LNCAP (cell line): ENCODE results near the gene HPRT1.
A peak's percentile ranks its signal among the peaks of the same experiment; 100 is the strongest.

Source experiments
- CTCF ChIP-seq: fragments of 450-650 bp; IDR thresholded peaks from 2 replicates; pipeline ENCODE4 v1.5.1; 2017; ENCODE audit warnings: mild to moderate bottlenecking

HPRT1 gene, protein sequence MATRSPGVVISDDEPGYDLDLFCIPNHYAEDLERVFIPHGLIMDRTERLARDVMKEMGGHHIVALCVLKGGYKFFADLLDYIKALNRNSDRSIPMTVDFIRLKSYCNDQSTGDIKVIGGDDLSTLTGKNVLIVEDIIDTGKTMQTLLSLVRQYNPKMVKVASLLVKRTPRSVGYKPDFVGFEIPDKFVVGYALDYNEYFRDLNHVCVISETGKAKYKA

GRCh38 chrX:134460005-134460861 lies at the start of gene HPRT1:
HPRT1 (plus strand) TSS chrX:134460165; CDS start chrX:134460312, 147 bp downstream.
- no peak for TF ChIP-seq CTCF

DNA sequence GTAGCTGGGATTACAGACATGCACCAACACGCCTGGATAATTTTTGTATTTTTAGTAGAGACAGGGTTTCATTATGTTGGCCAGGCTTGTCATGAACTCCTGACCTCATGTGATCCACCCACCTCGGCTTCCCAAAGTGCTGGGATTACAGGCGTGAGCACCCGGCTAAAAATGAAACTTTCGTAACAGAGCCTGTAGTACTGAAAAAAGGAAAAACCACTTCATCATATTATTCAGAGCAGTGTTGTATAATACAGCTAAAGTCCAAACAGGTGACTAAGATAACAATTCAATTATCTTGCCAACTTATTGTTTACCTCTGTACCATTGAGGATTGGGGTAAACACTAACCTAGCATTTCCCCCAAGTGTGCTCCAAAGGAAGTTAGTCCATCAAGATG lies 43.9 kb upstream of the HPRT1 start:
- no peak for TF ChIP-seq CTCF

DNA sequence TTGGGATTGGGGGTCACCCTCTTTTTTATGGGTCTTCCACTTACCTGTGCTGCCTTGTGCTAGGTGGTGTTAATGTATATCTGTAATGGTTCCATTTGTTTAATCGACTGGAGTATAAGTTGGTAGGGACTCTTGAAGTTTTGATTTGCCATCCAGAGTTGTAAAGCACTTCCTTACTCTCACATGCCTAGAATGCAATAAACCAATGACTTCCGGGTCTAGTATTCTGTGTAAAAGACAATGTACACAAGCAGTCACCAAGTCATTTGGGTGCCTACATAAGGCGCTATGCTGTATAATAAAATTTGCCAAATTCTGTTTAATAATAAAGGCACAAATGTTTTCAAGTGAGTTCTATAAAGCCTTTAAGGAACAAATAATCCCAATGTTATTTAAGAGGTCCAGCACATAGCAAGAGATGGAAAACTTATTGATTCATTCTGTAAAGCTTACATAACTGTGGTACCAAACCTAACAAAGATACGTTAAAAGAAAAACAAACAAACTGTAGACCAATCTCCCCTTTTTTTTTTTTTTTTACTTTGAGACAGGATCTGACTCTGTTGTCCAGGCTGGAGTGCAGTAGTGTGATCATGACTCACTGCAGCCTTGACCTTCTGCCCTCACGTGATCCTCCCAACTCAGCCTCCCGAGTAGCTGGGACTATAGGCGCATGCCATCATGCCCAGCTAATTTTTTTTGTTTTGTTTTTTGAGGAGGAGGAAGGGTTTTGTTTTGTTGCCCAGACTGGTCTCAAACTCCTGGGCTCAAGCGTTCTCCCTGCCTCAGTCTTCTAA lies 41.5 kb upstream of the HPRT1 start:
- no peak for TF ChIP-seq CTCF

DNA sequence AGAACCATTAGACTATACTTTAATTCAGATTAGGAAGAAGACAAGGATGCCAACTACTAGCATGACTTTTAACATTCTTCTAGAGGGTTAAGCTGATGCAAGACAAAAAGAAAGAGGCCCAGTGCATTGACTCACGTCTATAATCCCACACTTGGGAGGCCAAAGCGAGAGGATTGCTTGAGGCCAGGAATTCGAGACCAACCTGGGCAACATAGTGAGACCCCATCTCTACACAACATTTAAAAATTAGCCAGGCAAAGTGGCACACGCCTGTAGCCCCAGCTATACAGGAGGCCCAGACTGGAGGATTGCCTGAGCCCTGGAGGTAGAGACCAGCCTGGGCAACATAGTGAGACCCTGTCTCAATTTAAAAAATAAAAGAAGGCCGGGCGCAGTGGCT lies 40.2 kb upstream of the HPRT1 start:
- no peak for TF ChIP-seq CTCF

DNA sequence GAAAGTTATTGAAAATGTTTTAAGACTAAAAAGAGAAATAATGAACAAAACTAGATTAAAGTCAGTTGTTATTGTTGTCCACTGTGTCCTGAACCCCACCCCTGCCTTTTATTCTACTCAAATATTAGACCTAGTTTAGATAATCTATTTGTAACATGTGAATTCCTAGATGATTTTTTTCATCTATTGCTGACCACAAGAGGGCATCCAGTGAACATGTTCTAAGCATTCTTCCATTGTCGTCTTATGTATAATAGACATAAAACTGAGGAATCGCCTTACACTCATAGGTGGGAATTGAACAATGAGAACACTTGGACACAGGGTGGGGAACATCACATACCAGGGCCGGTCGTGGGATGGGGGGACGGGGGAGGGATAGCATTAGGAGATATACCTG lies 36.4 kb upstream of the HPRT1 start:
- TF ChIP-seq CTCF, result peak; percentile 41; the same call in 1 of the 2 replicates

DNA sequence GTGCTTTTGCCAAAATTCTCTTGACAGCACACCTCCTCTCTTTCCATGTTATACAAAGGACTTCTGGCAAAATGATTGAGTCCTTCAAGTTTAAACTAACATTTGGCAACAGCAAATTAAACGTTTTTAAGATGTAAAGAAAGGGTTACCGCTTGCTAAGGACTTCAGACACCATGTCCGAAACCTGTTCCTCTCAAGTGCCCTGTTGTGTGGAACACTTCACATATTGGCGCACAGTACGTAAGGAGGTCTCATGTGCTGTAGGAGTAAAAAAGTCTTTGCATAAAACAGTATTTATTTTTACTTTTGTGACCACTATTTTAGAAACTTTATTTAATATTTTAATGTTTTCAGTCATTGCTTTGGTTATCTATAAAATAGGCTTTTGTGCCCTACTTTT lies 33.7 kb upstream of the HPRT1 start:
- TF ChIP-seq CTCF, result no peak

- no peak for TF ChIP-seq CTCF
Measured at GRCh38 chrX:134431894-134432293, 28.1 kb upstream of the HPRT1 start.
